Endothelial cell of umbilical vein (primary cell): ENCODE results near the gene MCC. TPM values are rescaled to one million over a fixed set of nuclear protein-coding genes. Genes with fewer than 3 reads are reported as not detected.

Experiments used
- BruUV-seq: library from RNA; stranded (reverse); fragments of 400-500 nt; replicated peaks from 2 replicates; lab custom pipeline; 2021; lab: Mats Ljungman, UMichigan
- CTCF ChIA-PET: fragments of 300-600, 350-600 bp; sonication (Branson Sonifier 250); formaldehyde crosslinking; loops from one replicate; lab custom pipeline; 2021; ENCODE audit warnings: antibody characterized with exemption, inconsistent platforms; lab: Charles Lee
- POLR2A ChIA-PET: fragments of 300-600, 350-600 bp; sonication (Branson Sonifier 250); formaldehyde crosslinking; loops from one replicate; lab custom pipeline; 2021; ENCODE audit warnings: antibody characterized with exemption, inconsistent platforms; lab: Charles Lee
- DNase-seq: peaks from one replicate; pipeline ENCODE4 v3.0.0-alpha.2; 2011; ENCODE audit warnings: low read depth, low spot score
- FAIRE-seq: peaks from 2 replicates; lab custom pipeline; 2011; peaks lifted over from hg19 to GRCh38; lab: Jason Lieb, UNC
- H2AFZ ChIP-seq: 2 replicates; pipeline ENCODE4 v1.6.0; 2012; ENCODE audit warnings: low read depth, low read length, control low read depth, inconsistent platforms
- H3K27ac ChIP-seq: 2 replicates; pipeline ENCODE4 v1.5.1; 2011; ENCODE audit warnings: low read depth, mild to moderate bottlenecking, control low read depth, low read length, moderate library complexity; ENCODE audit not compliant: insufficient read depth
- H3K27me3 ChIP-seq, 2 experiments: 2 replicates each; pipeline versions ENCODE4 v1.6.0 to v1.6.1; 2011; ENCODE audit warnings: low read length in 2 of 2, mixed read lengths in 1 of 2; ENCODE audit not compliant: control insufficient read depth in 2 of 2, insufficient read depth in 2 of 2
- H3K36me3 ChIP-seq, 2 experiments: 2 replicates in 1 of 2; 3 replicates in 1 of 2; pipeline ENCODE4 v1.5.1; 2011; ENCODE audit warnings: low read length in 2 of 2, mild to moderate bottlenecking in 1 of 2, moderate library complexity in 1 of 2; ENCODE audit not compliant: control insufficient read depth in 2 of 2, insufficient read depth in 2 of 2; ENCODE audit errors: extremely low read depth in 1 of 2
- H3K4me1 ChIP-seq: 3 replicates; pipeline ENCODE4 v1.5.1; 2011; ENCODE audit warnings: mild to moderate bottlenecking, low read length; ENCODE audit not compliant: control insufficient read depth, insufficient read depth; ENCODE audit errors: extremely low read depth
- H3K4me2 ChIP-seq: 2 replicates; pipeline ENCODE4 v1.6.1; 2011; ENCODE audit warnings: low read length, control low read depth, mixed read lengths; ENCODE audit not compliant: insufficient read depth
- H3K4me3 ChIP-seq, 3 experiments: fragments of 200-600 bp in 1 of 3; sonication (generic), shearing (Covaris generic) in 1 of 3; replicated peaks in 1 of 3; 2 replicates each; pipeline ENCODE4 v1.5.1; 2011 to 2016; ENCODE audit warnings: control low read depth in 3 of 3, low read length in 3 of 3, mild to moderate bottlenecking in 2 of 3, inconsistent platforms in 1 of 3, low read depth in 1 of 3, moderate library complexity in 1 of 3; ENCODE audit not compliant: insufficient read depth in 1 of 3
- H3K79me2 ChIP-seq: 2 replicates; pipeline ENCODE4 v1.6.0; 2012; ENCODE audit warnings: low read length, inconsistent platforms; ENCODE audit not compliant: control insufficient read depth, insufficient read depth
- H3K9ac ChIP-seq: replicated peaks from 2 replicates; pipeline ENCODE3; 2011; ENCODE audit warnings: low read length, control low read depth; ENCODE audit not compliant: insufficient read depth; ENCODE audit errors: extremely low read depth
- H3K9me1 ChIP-seq: replicated peaks from 3 replicates; pipeline ENCODE4 v1.6.0; 2011; ENCODE audit warnings: mild to moderate bottlenecking, low read length; ENCODE audit not compliant: control insufficient read depth, insufficient read depth; ENCODE audit errors: extremely low read depth
- H3K9me3 ChIP-seq: replicated peaks from 2 replicates; pipeline ENCODE4 v1.5.1; 2012; ENCODE audit warnings: low read length, inconsistent platforms; ENCODE audit not compliant: control insufficient read depth, insufficient read depth
- H4K20me1 ChIP-seq: replicated peaks from 2 replicates; pipeline ENCODE3; 2011; ENCODE audit warnings: mild to moderate bottlenecking, low read length; ENCODE audit not compliant: control insufficient read depth, insufficient read depth; ENCODE audit errors: extremely low read depth
- EZH2 ChIP-seq: IDR thresholded peaks from 2 replicates; pipeline ENCODE4 v1.6.1; 2012; ENCODE audit warnings: borderline replicate concordance, low read depth, mild to moderate bottlenecking, moderate library complexity, low read length, inconsistent platforms; ENCODE audit not compliant: severe bottlenecking
- FOS ChIP-seq: IDR thresholded peaks from 2 replicates; pipeline ENCODE4 v1.6.1; 2011; ENCODE audit warnings: mild to moderate bottlenecking, low read length, moderate library complexity, borderline replicate concordance; ENCODE audit not compliant: insufficient read depth
- GATA2 ChIP-seq: IDR thresholded peaks from 2 replicates; pipeline ENCODE4 v1.7.0; 2011; ENCODE audit warnings: low read depth, mild to moderate bottlenecking, moderate library complexity, mixed read lengths, low read length; ENCODE audit not compliant: insufficient read length, insufficient read depth
- JUN ChIP-seq: IDR thresholded peaks from 2 replicates; pipeline ENCODE4 v1.6.1; 2011; ENCODE audit warnings: borderline replicate concordance, low read depth; ENCODE audit not compliant: insufficient read length, insufficient read depth
- MAX ChIP-seq: IDR thresholded peaks from 2 replicates; pipeline ENCODE4 v1.6.1; 2011; ENCODE audit not compliant: insufficient read depth, insufficient read length
- MYC ChIP-seq: IDR thresholded peaks from one replicate; pipeline ENCODE4 v1.6.1; 2011; ENCODE audit warnings: mild to moderate bottlenecking, low read depth, low read length
- POLR2A ChIP-seq: IDR thresholded peaks from 2 replicates; pipeline ENCODE4 v1.6.1; 2012; ENCODE audit warnings: low read depth, mild to moderate bottlenecking, control low read depth, low read length
- POLR2AphosphoS5 ChIP-seq: IDR thresholded peaks from 2 replicates; pipeline ENCODE4 v1.6.1; 2012; ENCODE audit warnings: low read depth, mild to moderate bottlenecking, control low read depth, low read length, moderate library complexity; ENCODE audit not compliant: insufficient read depth
- dilution Hi-C: fragments of 300-500 bp; cut with MboI; formaldehyde crosslinking; loops from one replicate; pipeline ENCODE4 v1.15.0; 2019; ENCODE audit warnings: low sequenced_read_pairs; ENCODE audit not compliant: extremely low pct_ligation_motif_present
- intact Hi-C: fragments of 100-400 bp; cut with micrococcal nuclease; formaldehyde crosslinking; loops from one replicate; pipeline ENCODE4 v1.10.0; 2022
- polyA plus RNA-seq, 4 experiments: library from polyadenylated mRNA; depleted of rRNA in 3 of 4; stranded (reverse) in 3 of 4; unstranded in 1 of 4; fragments of >200 nt; gene quantifications; 2 replicates each; pipeline versions ENCODE4 v1.2.1 to v1.2.3, GENCODE V29; 2011 to 2012; ENCODE audit warnings: missing spikeins in 1 of 4
- total RNA-seq: library from RNA; stranded (reverse); gene quantifications from 2 replicates; pipeline ENCODE4 v1.2.3, GENCODE V29; 2021
- TF ChIP-seq, protein P1 (sequence below), 2 donors: IDR thresholded peaks; 1 replicate in 1 of 2; 2 replicates in 1 of 2; pipeline ENCODE4 v1.5.1; 2011; ENCODE audit warnings: low read length in 2 of 2, mild to moderate bottlenecking in 2 of 2, moderate library complexity in 2 of 2, control low read depth in 1 of 2, inconsistent platforms in 1 of 2, low read depth in 1 of 2; ENCODE audit not compliant: insufficient read depth in 1 of 2; ENCODE audit errors: extremely low read depth in 1 of 2

MCC gene
- total and polyA plus RNA-seq, 2 donors (not counting 3 experiments of a cell fraction or from before 2014, with no cell fraction given), result 6.9 to 27.5 TPM

DNA sequence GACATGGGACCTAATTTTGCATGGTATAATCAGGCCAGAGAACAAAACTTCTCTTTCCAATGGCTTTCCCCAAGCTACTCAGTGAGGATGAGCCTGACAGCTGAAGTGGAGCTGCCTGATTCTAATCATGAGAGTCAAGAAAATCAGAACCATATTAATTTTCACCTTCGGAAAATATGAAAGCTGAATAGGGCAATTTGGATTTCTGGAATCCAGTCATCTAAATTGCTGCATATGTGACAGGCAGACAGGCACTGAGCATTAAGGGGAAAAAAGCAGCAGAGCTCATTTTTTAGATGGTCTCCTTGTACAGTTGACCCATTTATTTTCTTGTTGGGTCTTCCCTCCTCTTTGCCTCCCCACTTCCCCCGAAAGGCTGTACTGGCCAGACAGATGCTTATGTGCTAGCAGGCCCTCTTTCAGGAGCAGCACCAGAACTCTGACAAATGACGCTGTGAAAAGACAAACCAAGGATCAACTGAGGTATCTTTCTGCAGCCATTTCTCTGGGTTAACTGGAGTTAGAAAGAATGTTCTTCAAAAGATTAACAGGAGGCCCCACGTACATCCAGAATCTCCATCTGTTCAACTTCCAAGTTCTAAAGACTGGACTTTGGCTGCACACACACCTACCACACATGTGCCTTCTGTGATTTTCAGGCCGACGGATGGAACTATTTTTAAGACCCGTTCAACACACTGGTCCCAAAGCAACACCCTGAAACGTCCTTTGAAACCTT is 336.4 kb downstream of the MCC start:
- TF ChIP-seq FOS (no peak), JUN (no peak), MAX (no peak), MYC (no peak), POLR2A (no peak), GATA2 (no peak), EZH2 (no peak), POLR2AphosphoS5 (no peak)
- TF ChIP-seq, protein P1, sequence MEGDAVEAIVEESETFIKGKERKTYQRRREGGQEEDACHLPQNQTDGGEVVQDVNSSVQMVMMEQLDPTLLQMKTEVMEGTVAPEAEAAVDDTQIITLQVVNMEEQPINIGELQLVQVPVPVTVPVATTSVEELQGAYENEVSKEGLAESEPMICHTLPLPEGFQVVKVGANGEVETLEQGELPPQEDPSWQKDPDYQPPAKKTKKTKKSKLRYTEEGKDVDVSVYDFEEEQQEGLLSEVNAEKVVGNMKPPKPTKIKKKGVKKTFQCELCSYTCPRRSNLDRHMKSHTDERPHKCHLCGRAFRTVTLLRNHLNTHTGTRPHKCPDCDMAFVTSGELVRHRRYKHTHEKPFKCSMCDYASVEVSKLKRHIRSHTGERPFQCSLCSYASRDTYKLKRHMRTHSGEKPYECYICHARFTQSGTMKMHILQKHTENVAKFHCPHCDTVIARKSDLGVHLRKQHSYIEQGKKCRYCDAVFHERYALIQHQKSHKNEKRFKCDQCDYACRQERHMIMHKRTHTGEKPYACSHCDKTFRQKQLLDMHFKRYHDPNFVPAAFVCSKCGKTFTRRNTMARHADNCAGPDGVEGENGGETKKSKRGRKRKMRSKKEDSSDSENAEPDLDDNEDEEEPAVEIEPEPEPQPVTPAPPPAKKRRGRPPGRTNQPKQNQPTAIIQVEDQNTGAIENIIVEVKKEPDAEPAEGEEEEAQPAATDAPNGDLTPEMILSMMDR (IDR thresholded peaks at IDR 0.05; ENCODE audit: extremely low read depth in 1 of 2, insufficient read depth in 1 of 2, low read depth in 1 of 2, low read length in 2 of 2), result no peak
- POLR2A ChIA-PET, result no interaction called here
- intact Hi-C loops (no loop called here), dilution Hi-C loops (no loop called here)
- no peaks in the 10 kb centered on the region for H3K4me1 ChIP-seq
- CTCF ChIA-PET, result interaction anchor here (1.1 to 1.2 kb wide), 2 partner anchors 9 to 27 kb away, joined by 3 to 5 read pairs; no protein-coding TSS in a partner anchor
- DNase-seq (no peak), FAIRE-seq (no peak)
- H3K36me3 ChIP-seq, result no peaks in the 10 kb centered on the region
- H3K27ac ChIP-seq, result no peak overlapping the region
- no peaks in the 10 kb centered on the region for H4K20me1 ChIP-seq
- no peak overlapping the region for H3K4me2 ChIP-seq
- H3K27me3 ChIP-seq, result no peaks in the 10 kb centered on the region
- no peaks in the 10 kb centered on the region for H3K9me1 ChIP-seq
- H2AFZ ChIP-seq, result no peak overlapping the region
- H3K4me3 ChIP-seq, result no peak overlapping the region
- no peaks in the 10 kb centered on the region for H3K79me2 ChIP-seq
- H3K9ac ChIP-seq, result no peak overlapping the region
- BruUV-seq, result no TSS peak
- no peaks in the 10 kb centered on the region for H3K9me3 ChIP-seq
